Raji (cell line): Measurements from ENCODE around the gene RPS3.

ENCODE experiments used
- POLR2A ChIP-seq: IDR thresholded peaks from 2 replicates; pipeline ENCODE4 v1.6.1; 2011; ENCODE audit warnings: low read depth, low read length, control low read depth; ENCODE audit not compliant: insufficient read depth

RPS3 gene

DNA sequence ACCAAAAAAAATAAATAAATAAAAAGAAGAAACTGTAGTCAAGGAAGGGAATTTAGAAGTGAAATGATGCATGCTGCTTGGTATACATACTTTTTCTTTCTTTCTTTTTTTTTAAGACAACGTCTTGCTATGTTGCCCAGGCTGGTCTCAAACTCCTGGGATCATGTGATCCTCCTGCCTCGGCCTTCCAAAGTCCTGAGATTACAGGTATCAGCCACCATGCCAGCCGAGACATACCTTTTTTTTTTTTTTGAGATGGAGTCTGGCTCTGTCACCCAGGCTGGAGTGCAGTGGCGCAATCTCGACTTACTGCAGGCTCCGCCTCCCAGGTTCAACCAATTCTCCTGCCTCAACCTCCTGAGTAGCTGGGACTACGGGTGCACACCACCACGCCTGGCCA lies 26.1 kb upstream of the RPS3 start:
- no peak for TF ChIP-seq POLR2A

DNA sequence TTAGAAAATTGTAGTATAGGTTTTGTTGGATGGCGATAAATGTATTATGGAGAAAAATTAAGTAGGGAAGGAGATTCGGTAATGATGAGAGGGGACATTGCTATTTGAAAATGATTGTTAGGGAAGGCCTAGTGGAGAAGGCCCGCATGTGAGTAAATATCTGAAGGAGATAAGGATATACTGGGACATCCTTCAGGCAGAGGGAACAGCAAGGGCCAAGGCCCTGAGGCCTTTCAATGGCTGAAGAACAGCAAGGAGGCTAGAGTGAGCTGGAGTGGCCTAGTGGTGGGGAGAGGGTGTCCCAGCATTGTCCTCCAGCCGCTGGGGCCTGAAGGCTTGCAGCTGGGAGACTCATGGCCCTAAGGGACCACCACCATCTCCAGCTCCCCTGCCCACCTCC lies 24.7 kb upstream of the RPS3 start:
- no peak for TF ChIP-seq POLR2A

DNA sequence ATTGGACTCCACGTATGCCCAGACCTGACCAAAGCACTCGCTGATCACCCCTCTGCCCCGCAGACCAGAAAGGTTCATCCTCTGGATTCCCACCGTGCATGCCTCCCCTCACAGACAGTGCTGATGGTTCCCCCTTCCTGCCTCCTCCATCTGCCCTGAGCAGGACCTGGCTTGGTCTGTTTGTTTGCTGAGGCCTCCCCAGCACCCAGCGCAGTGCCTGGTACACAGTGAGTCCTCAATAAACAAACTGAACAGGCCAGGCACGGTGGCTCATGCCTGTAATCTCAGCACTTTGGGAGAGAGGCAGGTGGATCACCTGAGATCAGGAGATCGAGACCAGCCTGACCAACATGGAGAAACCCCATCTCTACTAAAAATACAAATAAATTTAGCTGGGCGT lies 23.7 kb upstream of the RPS3 start:
- TF ChIP-seq POLR2A, result no peak

DNA sequence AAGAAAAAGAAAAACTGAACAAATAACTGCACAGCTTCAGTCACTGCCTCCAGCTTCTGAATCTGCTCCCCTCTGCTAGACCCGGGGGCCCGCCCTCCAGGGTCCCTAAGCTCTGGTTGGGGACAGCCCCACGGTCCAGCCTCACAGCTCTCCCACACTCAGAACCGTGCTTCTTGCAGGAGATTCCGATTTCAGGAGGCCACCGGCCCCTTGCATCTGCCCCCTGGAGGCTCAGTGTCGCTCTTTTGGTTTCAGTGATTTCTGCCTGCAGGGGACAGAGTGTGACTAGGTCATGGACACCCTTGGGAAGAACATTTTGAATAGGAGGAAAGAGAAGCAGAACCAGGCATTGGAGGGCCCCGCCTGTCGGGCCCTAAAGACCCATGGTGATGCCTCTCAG lies 23.1 kb upstream of the RPS3 start:
- TF ChIP-seq POLR2A, result no peak

DNA sequence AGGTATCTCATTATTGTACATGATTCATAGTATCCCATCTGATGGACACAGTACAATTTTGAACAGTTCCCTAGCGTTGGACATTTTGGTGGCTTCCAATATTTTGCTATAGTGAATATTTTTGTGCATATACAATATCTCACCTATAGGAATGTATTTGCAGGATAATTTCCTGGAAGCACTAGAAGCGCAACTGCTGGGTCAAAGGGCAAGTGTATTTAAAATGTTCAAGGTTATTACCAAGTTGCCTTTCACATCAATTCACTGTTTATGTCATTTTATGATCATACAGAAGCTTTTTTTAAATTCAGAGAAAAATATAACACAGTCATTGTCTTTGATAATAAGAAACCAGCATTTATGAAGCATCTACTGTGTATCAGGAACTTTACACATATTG lies 19.1 kb upstream of the RPS3 start:
- TF ChIP-seq POLR2A, result no peak

DNA sequence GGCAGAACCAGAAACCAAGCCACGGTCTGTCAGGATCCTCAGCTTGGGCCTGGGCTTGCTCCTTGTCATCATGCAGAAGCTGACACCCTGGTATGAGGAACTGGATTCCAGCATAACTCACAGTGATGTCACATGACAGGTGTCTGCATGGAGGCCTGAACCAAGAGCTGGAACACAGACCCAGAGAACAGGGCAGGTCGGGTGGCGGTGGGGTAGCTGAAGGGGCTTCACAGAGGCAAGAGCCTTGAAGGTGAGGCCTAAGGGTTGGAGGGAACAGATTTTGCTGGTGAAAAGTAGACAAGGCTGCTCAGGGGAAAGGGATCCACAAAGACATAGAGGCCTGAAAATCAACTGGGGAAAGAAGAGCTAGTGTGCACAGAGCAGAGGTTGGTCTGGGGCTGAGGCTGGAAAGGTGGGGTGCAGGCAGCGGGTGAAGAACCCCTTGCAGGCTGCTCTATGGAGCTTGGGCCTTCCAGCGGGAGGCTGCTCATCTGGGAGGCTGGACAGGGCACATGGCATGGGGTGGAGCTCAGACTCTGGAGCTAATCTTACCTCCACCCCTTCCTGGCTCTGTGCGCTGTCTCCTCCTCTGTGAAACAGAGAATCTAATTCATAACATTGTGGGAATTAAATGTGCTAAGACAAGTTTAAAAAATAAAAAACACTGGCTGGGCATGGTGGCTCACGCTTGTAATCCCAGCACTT lies 18.4 kb upstream of the RPS3 start:
- no peak for TF ChIP-seq POLR2A

DNA sequence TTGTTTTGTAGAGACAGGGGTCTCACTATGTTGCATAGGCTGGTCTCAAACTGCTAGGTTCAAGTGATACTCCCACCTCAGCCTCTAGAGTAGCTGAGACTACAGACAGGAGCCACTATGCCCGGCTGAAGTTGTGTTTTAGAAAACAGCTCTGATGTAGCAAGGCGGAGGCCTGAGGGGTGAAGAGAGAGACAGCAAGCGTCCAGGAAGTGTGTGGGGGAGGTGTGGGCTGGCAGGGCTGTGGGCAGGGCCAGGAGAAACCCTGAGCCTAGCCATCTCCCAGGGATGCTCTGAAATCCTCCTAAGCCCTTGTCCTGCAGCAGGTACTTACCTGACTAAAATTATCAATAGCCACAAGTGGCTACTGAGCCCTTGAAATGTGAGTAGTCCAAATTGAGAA lies 16.1 kb upstream of the RPS3 start:
- no peak for TF ChIP-seq POLR2A

DNA sequence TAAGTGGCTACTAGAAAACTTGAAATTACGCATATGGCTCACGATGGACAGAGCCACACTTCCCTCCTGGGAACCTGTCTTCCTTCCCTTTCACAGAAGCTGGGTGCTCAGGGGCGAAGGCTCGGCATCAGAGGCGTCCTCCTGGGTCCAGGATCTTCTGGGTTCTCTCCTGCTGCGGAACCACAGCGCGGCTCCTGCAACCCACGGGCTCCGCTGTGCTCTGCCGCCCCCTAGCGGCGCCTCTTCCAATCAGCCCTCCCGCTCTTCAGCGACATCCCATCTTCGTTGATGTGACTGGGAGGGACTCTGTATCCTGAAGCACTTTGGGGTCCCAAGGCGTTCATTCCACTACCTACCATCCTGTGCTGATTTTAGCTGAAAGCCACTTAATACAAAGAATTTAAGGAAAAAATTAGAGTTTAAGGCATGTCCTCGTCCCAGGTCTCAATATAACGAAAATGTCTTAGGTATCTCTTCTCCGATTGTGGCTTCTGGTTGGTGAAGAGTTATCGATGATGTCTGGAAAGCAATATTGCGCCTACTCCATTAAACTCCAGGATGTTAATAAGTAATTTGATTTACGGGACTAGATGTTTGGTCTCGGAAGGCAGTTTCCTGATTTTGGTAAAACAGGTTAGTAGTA lies 14.8 kb upstream of the RPS3 start:
- TF ChIP-seq POLR2A, result no peak

DNA sequence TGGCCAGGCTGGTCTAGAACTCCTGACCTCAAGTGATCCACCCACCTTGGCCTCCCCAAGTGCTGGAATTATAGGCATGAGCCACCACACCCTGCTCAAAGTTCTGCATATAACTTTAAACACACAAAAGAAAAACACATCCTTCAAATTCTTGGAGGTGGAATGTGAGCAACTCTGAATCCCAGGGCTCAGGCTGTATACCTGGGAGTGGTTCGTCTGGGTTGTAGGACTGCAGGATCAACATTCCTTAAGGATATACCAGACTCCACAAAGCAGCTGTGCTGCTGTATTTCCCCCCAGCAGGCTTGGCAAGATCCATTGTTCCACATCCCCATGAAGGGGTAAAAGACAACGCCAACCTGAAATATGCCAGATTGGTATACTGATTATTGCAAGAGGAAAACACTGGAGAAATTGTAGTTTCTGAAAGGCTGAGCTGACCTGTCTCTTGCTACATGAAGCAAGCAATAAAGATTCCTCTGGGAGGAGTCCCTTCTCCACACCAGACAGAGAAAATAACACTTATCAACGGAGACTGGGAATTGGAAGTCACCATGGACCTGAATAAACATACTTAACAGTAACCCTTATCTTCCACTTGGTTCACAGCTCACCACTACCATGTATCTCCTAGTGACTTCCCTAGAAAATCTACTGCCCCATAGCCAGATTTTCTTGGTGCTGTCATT lies 12.2 kb upstream of the RPS3 start:
- no peak for TF ChIP-seq POLR2A

DNA sequence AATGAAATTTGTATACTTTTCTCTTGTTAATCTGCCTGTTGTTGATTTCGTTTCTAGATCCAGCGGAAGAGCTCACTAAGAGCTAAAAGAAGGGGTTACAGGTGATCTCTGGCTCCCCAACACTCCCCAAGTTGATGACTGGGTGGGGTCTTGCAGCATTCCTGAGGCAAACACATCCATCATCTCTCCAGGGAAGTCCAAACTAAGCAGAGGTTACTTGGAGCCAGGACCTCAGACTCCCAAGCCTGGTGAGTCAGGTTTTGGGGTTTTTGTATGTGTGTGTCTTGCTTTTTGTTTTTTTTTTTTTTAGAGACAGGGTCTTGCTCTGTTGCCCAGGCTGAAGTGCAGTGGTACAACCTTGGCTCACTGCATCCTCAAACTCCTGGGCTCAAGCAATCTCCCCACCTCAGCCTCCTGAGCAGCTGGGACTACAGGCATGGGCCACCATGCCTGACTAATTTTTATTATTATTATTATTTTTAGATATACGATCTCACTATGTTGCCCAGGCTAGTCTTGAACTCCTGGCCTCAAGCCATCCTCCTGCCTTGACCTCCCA lies 11.5 kb upstream of the RPS3 start:
- no peak for TF ChIP-seq POLR2A

DNA sequence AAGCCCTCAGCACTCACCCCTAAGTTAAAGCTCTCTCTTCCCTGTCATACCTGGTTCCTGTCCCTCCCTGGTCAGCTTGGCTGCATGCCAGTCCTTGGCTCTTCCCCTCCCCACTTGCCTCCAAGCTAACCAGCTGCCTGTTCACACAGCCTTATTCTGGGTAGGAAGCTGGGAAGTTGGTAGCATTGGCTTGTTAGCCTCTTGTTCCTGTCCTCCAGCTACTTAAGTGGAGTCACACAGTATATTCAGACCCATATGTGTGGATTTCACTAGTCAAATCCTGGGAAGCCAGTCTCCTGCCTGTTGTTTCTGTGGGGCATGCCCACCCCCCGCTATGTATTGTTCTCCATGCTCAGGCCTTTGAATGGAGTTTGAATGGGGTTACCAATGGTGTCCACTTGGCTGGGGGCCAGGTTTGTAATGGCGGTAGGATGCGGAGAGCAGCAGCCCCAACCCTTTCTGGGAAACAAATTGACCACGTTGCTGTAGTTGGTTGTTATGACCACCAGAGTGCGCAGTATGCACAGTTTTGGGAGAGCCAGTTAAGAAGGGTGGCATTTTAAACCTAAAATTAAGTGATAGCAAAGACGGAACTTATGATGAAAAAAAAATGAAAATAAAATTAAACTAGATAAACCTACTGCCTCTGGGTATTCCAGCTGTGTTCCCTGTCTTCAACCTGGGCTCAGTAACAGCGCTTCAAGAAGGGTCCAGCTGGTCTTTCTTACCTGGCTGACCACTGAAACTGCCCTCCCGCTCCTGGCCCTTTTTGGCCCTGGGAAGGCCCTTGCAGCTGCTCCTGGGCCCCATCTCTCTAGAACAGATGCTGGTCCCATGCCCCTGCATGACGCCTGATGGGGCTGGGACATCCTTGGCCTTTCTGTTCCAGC lies 10.7 kb upstream of the RPS3 start:
- TF ChIP-seq POLR2A, result no peak

DNA sequence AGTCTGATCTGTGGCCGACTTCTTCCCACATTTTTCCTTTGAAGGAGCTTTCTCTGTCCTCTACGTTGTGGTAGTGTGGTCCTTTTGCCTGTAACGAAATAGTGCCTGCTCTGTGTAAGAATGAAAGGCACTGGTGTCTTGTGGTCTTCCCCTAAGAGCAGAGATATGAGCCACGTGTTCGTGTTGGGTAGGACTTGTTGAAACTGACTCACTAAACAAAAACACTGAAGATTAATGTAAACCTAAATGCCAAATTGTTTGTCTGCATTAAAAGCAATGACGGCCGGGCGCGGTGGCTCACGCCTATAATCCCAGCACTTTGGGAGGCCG lies 10.1 kb upstream of the RPS3 start:
- no peak for TF ChIP-seq POLR2A

DNA sequence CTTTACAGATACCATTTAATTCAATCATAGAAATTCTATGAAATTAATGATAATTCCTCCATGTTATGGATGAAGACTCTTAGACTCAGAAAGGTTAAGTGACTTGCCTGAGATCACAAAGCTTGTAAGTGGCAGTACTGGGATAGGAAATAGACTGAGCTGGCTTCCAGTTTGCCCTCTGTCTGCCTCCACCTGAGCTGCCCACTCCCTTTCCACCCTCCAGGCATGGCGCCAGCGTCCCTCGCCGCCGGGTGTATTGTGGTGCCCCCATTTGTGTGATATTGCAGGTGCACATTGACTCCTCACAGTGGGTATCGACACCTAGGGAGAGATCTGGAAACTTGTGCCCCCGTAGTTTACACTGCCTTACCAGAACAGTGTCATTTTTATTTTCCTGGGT lies 9.4 kb upstream of the RPS3 start:
- TF ChIP-seq POLR2A, result no peak

DNA sequence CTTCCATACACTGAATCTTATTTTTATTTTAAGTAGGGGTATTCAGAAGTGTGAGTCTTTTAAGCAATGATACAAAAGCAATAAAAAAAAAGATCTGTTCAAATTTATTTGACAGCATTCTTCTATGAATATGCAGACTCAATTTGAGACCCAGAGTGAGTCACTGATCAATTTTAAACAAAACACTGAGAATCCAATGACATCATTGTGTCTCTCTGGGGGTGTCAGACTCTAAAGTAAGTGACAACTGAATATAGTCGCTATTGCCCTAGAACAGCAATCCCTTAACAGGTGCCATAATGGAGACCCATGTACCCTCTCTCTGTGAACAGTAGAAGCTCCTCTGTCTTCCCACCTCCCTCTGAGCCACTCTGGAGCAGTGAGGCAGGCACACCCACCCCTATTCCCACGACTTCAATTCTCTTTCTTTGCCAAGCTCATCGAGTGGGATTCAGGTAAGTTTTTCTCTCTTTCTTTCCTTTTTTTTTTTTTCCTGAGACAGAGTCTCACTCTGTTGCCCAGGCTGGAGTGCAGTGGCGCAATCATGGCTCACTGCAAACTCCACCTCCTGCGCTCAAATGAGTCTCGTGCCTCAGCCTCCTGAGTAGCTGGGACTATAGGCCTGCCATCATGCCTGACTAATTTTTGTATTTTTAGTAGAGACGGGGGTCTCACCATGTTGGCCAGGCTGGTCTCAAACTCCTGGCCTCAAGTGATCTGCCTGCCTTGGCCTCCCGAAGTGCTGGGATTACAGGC lies 5.1 kb upstream of the RPS3 start:
- TF ChIP-seq POLR2A, result no peak

DNA sequence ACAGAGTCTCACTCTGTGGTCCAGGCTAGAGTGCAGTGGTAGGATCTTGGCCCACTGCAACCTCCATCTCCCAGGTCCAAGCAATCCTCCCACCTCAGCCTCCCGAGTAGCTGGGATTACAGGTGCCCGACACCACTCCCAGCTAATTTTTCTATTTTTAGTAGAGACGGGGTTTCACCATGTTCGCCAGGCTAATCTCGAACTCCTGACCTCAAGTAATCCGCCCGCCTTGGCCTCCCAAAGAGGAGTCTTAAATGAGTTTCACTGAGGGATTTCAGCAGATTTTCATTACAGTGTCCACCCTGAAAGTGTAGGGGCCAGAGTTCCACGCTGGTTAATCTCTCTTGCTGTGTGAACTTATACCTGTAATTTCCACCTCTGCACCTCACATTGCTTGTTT lies 412 bp upstream of the RPS3 start:
- no peak for TF ChIP-seq POLR2A

DNA sequence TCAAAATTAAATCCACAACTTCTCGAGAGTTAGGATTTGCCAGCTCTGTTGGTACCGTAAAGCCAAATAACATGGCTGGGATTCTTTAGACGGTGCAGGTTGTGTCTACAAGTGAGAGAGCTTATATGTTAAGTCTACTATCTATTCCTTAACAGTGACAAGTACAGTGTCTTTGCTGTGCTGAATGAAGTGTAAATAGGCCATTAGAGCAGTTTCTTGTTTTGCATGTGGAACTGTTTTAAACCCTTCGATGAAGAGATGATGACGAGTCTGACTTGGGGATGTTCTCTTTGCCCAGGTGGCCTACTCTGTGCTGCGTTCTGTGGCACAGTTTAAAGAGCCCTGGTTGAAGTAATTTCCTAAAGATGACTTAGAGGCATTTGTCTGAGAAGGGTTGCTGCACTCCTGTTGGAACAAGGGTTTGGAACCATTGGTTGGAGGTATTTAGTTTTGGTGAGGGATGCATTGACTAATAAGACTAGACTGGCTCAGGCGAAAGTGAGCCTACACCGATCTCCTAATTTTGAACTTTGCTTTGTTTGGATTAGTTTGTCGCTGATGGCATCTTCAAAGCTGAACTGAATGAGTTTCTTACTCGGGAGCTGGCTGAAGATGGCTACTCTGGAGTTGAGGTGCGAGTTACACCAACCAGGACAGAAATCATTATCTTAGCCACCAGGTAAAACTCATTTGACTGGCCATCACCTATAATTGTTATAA lies 988 bp downstream of the RPS3 start:
- TF ChIP-seq POLR2A, result no peak
